Effector memory CD4-positive, alpha-beta T cell (primary cell): ENCODE data around the gene SPRED1.
A peak's percentile ranks its signal among the peaks of the same experiment; 100 is the strongest.

Source experiments
- DNase-seq, 3 donors: peaks; one replicate each; pipeline ENCODE4 v3.0.0-alpha.2; 2020
- H3K27ac ChIP-seq: 2 replicates; pipeline ENCODE4 v1.7.0; 2013; ENCODE audit warnings: mild to moderate bottlenecking, low read length, moderate library complexity; ENCODE audit not compliant: insufficient read depth, poor library complexity, severe bottlenecking
- H3K27me3 ChIP-seq: replicated peaks from 2 replicates; pipeline ENCODE4 v1.7.0; 2013; ENCODE audit warnings: mild to moderate bottlenecking, low read length; ENCODE audit not compliant: insufficient read depth, control insufficient read depth, poor library complexity, severe bottlenecking
- H3K36me3 ChIP-seq: 2 replicates; pipeline ENCODE4 v1.7.0; 2013; ENCODE audit warnings: mild to moderate bottlenecking, low read length, moderate library complexity; ENCODE audit not compliant: control insufficient read depth, insufficient read depth
- H3K4me1 ChIP-seq: 2 replicates; pipeline ENCODE4 v1.7.0; 2013; ENCODE audit warnings: low read length, mild to moderate bottlenecking; ENCODE audit not compliant: control insufficient read depth, insufficient read depth, poor library complexity, severe bottlenecking
- H3K4me3 ChIP-seq: 2 replicates; pipeline ENCODE4 v1.7.0; 2013; ENCODE audit warnings: low read length, low read depth, mild to moderate bottlenecking; ENCODE audit not compliant: insufficient read depth, poor library complexity, severe bottlenecking
- H3K9me3 ChIP-seq: 2 replicates; pipeline ENCODE4 v1.7.0; 2013; ENCODE audit warnings: mild to moderate bottlenecking, low read length, moderate library complexity; ENCODE audit not compliant: control insufficient read depth

SPRED1 gene

DNA sequence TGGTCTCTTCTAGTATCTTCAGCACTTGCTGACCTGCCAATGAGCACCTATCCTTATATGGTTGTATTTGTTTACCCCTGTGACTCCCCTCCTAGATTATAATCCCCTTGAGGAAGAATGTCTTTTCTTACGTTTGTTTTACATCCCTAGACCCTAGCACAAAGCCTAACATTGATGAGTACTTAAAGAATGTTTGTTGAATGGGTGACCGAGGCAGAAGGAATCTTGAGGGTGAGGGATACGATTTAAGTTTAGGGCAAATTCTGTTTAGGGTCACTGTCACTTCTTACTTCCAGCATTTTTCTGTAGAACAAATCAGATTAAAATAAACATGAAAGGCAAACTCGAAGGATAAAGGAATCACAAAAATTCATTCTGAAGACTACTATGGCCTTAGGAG is 120.4 kb downstream of the SPRED1 start:
- Histone ChIP-seq H3K27ac (no peak overlapping the region), H3K27me3 (no peaks in the 10 kb centered on the region), H3K4me3 (no peak overlapping the region), H3K4me1 (no peaks in the 10 kb centered on the region), H3K36me3 (no peaks in the 10 kb centered on the region), H3K9me3 (no peaks in the 10 kb centered on the region)
- no peak for DNase-seq

DNA sequence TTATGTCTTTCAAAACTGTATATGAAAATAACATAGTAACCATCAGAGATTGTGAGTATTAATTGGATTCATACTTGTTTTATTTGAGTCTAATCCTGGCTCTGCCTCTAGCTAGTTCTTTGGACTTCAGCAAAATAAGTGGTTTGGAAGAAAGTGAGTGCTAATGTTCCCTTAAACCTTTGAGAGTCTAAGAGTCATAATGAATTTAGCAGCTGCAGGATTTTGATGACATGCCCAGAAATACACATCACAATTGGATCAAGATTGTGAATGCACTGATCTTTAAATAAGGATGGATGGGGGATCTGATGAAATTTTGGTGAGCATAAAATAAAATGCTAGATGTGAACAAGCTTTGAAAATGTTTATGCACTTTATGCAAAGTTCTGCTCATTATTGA is 121.4 kb downstream of the SPRED1 start:
- DNase-seq = no peak
- Histone ChIP-seq H3K36me3 (no peaks in the 10 kb centered on the region), H3K27me3 (no peaks in the 10 kb centered on the region), H3K4me3 (no peak overlapping the region), H3K27ac (no peak overlapping the region), H3K4me1 (no peaks in the 10 kb centered on the region), H3K9me3 (no peaks in the 10 kb centered on the region)

DNA sequence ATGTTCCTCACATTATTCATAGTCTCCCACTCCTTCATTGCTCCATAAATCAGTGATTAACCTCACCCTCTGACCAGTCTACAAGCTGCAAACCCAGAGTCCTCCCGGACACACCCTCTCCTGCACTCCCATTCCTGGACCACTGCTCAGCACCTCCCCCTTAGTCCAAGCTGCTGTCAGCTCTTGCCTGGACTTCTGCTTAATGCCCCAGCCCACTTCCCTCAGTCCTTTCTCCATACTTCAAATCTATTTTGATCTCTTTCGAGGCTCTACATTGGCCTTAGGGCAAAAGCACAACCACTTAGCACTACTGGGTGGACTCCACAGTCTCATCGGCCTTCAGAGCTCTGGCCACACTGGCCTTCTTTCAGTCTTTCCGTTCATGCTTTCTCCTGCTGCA is 121.9 kb downstream of the SPRED1 start:
- Histone ChIP-seq H3K4me1 (no peaks in the 10 kb centered on the region), H3K27ac (no peak overlapping the region)
- no peak for DNase-seq

DNA sequence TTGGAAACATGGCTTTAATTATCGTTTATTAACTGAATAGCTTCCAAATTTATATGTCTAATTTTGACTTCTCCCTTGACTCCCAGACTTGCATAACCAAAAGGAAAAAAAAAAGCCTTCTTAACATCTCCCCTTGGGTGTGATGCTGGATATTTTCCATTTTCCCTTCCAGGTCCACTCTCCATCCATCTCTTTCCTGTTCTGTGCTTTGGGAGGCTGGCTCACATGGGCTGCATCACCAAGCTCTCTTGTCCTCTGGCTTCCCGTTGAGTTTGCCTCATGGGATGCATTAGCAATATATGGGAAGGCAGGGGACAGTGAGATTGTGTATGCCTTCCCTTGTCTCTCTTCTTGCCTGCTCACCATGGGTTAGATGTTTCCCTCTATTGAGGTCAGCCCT is 123.4 kb downstream of the SPRED1 start:
- H3K9me3 ChIP-seq = no peaks in the 10 kb centered on the region
- no peaks in the 10 kb centered on the region for H3K4me1 ChIP-seq
- no peaks in the 10 kb centered on the region for H3K27me3 ChIP-seq
- no peak overlapping the region for H3K27ac ChIP-seq
- H3K36me3 ChIP-seq = no peaks in the 10 kb centered on the region
- no peak for DNase-seq
- H3K4me3 ChIP-seq = no peak overlapping the region

More for the DNA sequence above, 121.9 kb downstream of the SPRED1 start:
- Histone ChIP-seq H3K4me3 (no peak overlapping the region), H3K9me3 (no peaks in the 10 kb centered on the region), H3K36me3 (no peaks in the 10 kb centered on the region), H3K27me3 (no peaks in the 10 kb centered on the region)

DNA sequence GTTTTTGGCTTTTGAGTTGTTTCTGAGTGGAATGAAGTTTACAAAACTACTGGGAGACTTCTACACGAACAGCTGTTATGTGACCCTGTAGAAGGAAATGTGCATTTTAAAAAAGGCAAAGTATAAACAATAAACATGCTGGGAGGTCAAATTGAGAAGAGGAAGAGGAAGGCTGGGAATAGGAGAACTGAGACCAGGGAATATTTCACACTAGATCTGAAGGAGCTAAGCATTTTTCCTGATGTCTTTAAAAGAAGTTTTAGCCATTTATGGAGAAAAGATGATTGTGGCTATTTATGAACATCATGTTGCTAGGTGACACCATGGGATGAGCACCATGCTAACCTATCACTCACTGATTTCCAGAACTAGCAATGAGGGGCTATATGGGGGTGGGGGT is 125.0 kb downstream of the SPRED1 start:
- Histone ChIP-seq H3K36me3 (no peaks in the 10 kb centered on the region), H3K4me3 (no peak overlapping the region), H3K27me3 (no peaks in the 10 kb centered on the region), H3K9me3 (no peaks in the 10 kb centered on the region), H3K27ac (no peak overlapping the region), H3K4me1 (no peaks in the 10 kb centered on the region)
- no peak for DNase-seq

DNA sequence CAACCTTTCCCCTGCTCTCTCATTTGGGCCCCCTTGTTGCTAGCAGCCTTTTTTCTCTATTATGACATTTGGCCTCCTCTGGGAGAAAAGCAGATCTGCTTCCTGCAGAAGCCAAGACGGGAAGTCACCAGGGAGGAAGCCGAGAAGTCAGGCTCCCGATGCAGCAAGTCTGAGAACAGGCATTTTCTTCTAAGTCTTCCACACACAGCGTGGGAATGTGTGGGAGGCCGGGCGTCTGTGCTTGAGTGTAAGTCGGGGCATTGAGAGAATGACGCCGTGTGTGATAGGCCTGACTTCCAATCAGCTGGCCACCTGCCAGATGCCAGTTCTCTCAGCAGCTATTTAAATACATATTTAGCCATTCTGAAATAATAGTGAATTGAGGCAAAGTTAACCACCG is 125.5 kb downstream of the SPRED1 start:
- Histone ChIP-seq H3K27me3 (no peaks in the 10 kb centered on the region), H3K4me3 (no peak overlapping the region), H3K27ac (no peak overlapping the region), H3K9me3 (no peaks in the 10 kb centered on the region), H3K36me3 (no peaks in the 10 kb centered on the region), H3K4me1 (no peaks in the 10 kb centered on the region)
- no peak for DNase-seq

DNA sequence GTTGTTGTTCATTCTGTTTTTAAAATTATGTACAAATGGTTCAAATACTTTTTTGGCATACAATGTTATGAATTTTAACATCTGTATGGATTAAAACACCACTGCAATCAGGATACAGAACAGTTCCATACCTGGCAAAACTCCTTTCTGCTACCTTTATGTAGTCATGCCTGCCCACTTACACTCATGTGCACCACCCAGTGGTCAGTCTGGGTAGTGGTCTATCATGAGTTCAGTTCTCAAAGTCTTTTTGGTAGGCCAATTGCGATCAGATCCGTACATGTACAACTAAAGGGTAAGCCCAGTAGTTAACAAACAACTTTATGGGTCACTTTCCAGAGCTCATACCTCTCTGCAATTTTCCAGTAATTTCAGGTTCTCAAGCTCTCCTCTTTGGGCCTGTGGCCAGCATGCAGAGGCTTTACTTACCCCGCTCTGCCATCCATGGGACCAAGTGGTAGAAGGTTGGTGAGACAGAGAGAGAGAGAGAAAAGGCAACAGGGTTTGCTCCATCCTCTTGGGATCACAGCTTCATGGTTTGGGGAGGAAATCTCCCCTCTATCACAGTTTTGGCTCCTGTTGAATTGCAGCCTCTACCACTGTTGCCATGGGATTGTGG is 137.4 kb downstream of the SPRED1 start:
- no peaks in the 10 kb centered on the region for H3K9me3 ChIP-seq
- DNase-seq = peak; percentile 10 to 42 (median 14)
- H3K4me1 ChIP-seq = no peaks in the 10 kb centered on the region
- no peaks in the 10 kb centered on the region for H3K27me3 ChIP-seq
- H3K27ac ChIP-seq = no peak overlapping the region
- no peak overlapping the region for H3K4me3 ChIP-seq
- H3K36me3 ChIP-seq = no peaks in the 10 kb centered on the region

DNA sequence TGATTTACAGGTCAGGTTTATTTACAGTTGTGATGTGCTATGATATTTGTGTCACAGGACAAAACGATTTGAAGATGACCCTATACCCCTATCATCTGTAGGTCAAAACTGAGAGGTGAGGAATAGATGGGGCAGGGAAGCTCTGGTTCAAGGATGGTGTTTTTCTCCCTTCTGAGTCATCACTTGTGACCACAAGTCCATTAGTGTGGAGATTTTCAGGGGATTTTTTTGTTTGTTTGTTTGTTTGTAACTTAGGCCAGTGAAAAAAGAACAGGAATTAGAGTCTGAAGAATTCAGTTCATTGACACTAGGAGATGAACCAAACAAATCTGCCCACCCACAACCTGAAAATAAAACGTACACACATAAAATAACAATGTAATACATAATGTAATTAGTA is 138.6 kb downstream of the SPRED1 start:
- no peak overlapping the region for H3K27ac ChIP-seq
- H3K4me3 ChIP-seq = no peak overlapping the region
- no peaks in the 10 kb centered on the region for H3K36me3 ChIP-seq
- no peak for DNase-seq
- H3K9me3 ChIP-seq = no peaks in the 10 kb centered on the region
- no peaks in the 10 kb centered on the region for H3K27me3 ChIP-seq
- H3K4me1 ChIP-seq = no peaks in the 10 kb centered on the region

DNA sequence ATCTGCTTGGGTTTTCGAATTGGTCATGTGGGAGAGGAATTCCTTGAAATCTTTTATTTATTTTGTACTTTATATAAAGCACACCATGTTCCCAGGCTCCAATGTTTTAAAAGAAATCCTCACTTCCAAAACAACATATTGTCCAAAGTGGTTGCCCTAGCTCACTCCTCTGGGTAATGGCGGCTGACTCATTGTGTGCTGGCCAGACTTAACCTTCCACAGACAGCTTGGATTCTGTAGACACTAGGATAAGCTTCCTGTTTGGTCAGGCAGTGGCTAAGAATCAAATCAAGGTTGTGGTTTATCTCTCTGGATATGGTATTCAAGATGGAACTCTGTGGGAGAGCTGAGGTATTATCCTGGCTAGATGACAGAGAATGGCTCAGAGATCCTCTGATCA is 145.5 kb downstream of the SPRED1 start:
- H3K9me3 ChIP-seq = no peaks in the 10 kb centered on the region
- no peak overlapping the region for H3K4me3 ChIP-seq
- no peak overlapping the region for H3K27ac ChIP-seq
- no peak for DNase-seq
- H3K4me1 ChIP-seq = no peaks in the 10 kb centered on the region
- no peaks in the 10 kb centered on the region for H3K27me3 ChIP-seq
- H3K36me3 ChIP-seq = no peaks in the 10 kb centered on the region

DNA sequence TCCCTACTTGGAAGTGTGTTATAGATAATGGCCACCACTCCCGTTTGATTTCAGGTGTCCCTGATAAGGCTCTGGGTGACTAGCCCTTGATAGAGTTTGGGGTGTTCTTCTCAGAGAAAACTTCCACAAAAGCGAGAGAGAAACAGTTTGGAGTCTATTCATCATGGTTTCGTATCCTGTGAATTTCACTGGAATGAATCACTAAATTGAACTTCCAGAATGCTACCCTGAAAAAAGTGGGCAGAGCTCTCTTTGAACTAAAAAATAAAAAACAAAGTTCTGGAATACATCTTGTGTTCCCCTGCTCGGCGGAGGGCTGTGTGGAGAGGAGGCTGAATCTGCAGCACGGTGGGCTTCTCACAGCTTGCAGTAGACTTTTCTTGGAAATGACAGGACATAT is 148.5 kb downstream of the SPRED1 start:
- H3K27me3 ChIP-seq = no peaks in the 10 kb centered on the region
- no peak overlapping the region for H3K27ac ChIP-seq
- H3K4me1 ChIP-seq = no peaks in the 10 kb centered on the region
- no peak overlapping the region for H3K4me3 ChIP-seq
- H3K36me3 ChIP-seq = no peaks in the 10 kb centered on the region
- DNase-seq = no peak
- no peaks in the 10 kb centered on the region for H3K9me3 ChIP-seq
